ENCODE data around the gene ZNF417. TPM values are rescaled to one million over a fixed set of nuclear protein-coding genes. Genes with fewer than 3 reads are reported as not detected.
"Not testable (repeated sequence)": the region's sequence is repeated elsewhere in the genome, so short reads cannot be mapped to it uniquely, and the experiment has no call there.

ZNF417 gene
- total and polyA plus RNA-seq, 2 of the 13 experiments (the other 11 are each of a cell fraction or from before 2014, with no cell fraction given) = 2.9 to 13.7 TPM

GRCh38 chr19:57916168-57916995, at the start of gene ZNF417 (continued):
- TF ChIP-seq HMGXB3 (CRISPR knock-in tag; IDR thresholded peaks at IDR 0.05; ENCODE audit: borderline replicate concordance) (peak; percentile 91), NFYB (CRISPR knock-in tag; IDR thresholded peaks at IDR 0.05) (peak; percentile 91), CBX5 (CRISPR knock-in tag; IDR thresholded peaks at IDR 0.05; ENCODE audit: borderline replicate concordance) (peak; percentile 37; the same call in 1 of the 2 replicates), MED1 (CRISPR knock-in tag; IDR thresholded peaks at IDR 0.05) (peak; percentile 41; the same call in 1 of the 2 replicates), FOXA3 (CRISPR knock-in tag; IDR thresholded peaks at IDR 0.05) (0 out of 2 replicates have a peak, but pooled peaks have one; percentile 38), MEIS1 (CRISPR knock-in tag; IDR thresholded peaks at IDR 0.05; ENCODE audit: borderline replicate concordance) (peak; percentile 56; the same call in 1 of the 2 replicates), SOX6 (CRISPR knock-in tag; IDR thresholded peaks at IDR 0.05) (peak; percentile 26; the same call in 1 of the 2 replicates), SP5 (CRISPR knock-in tag; IDR thresholded peaks at IDR 0.05; ENCODE audit: borderline replicate concordance, low read depth) (peak; percentile 35; the same call in 1 of the 2 replicates), PITX1 (CRISPR knock-in tag; IDR thresholded peaks at IDR 0.05) (peak; percentile 53; the same call in 1 of the 2 replicates), USF2 (CRISPR knock-in tag; IDR thresholded peaks at IDR 0.05; ENCODE audit: borderline replicate concordance) (peak; percentile 48; the same call in 1 of the 2 replicates), NR2C2 (CRISPR knock-in tag; IDR thresholded peaks at IDR 0.05; ENCODE audit: borderline replicate concordance) (peak; percentile 91), MNT (IDR thresholded peaks at IDR 0.05) (peak; percentile 63), TBX3 (IDR thresholded peaks at IDR 0.05; ENCODE audit: borderline replicate concordance) (peak; percentile 54; the same call in 1 of the 2 replicates), GMEB1 (CRISPR knock-in tag; IDR thresholded peaks at IDR 0.05; ENCODE audit: borderline replicate concordance) (peak; percentile 100), GMEB2 (CRISPR knock-in tag; IDR thresholded peaks at IDR 0.05; ENCODE audit: low read depth) (peak; percentile 99)
- TF ChIP-seq SOX6 (IDR thresholded peaks at IDR 0.05); USF2 (IDR thresholded peaks at IDR 0.05; ENCODE audit: low read depth, low read length): not testable (repeated sequence)

Data from HepG2 (cell line).